NCI-H128 (cell line): Measurements from ENCODE around the gene LONRF2.

Experiments used
- DNase-seq: peaks from one replicate; lab custom pipeline; 2025; ENCODE audit not compliant: unreplicated experiment; lab: John Stamatoyannopoulos, UW

Gene LONRF2

DNA sequence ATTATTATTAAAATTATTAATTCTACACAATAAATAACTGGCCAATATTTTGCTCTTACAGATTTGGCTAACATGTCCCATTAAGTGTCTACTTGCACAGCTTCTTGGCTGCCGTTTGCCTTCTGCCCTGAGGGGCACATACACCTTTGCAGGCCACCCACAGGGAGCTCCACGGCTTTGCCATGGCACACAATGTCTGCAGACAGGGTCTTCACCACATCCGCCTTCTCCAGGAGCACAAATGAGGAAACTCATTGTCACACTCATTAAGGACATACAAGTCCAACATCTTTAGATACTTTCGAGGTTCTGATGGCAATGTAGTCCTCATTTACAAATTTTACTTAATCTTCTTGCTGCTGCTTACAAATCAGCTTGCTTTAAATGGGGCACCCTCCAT, 45.6 kb downstream of the LONRF2 start:
- DNase-seq, result no peak

DNA sequence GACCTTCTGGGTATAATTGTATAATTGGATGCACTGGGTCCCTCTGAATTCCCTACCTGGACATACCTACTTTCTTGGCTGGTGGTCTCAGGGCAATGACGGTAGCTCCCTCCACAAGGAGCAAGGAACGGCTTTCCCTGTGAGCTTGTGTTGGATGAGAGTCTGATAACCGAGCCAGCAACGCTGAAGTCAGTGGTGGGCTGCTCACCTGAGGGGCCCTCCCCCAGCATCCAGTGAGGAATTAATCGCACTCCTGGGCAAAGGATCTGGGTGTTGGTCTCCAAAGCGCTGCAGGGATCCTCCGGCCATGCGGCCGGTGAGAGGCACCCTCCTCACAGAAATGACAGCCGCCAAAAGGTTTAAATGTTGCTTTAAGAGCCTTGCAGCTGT, 47.1 kb downstream of the LONRF2 start:
- no peak for DNase-seq

DNA sequence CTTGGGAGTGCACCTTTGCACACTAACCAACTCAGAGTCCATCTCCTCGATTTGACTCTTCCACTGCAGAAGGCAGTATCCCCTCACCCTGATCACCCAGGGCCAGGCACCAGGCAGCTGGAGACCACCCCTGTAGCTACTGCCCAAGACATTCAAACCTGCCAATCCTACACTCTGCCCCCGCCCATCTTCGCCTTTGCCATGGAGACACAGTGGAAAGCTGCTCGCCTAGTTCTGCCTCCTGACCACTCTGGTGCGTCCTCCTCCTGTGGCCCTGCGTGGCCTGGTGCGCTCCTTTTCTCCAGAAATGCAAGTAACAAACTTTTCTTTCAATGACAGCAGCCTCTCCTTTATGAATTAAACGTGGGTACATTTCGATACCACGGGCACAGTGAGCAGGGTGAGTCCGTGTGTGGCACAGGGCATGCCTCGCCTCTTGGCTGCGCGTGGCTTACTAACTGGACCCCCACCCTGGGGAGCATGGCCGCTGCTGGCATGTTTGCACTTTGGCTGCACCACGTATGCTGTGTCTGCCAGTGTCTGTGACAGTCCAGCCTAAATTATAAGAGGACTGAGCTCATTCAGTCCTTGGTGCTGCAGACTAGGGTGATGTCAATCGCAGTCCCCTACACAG, 47.6 kb downstream of the LONRF2 start:
- DNase-seq, result no peak

DNA sequence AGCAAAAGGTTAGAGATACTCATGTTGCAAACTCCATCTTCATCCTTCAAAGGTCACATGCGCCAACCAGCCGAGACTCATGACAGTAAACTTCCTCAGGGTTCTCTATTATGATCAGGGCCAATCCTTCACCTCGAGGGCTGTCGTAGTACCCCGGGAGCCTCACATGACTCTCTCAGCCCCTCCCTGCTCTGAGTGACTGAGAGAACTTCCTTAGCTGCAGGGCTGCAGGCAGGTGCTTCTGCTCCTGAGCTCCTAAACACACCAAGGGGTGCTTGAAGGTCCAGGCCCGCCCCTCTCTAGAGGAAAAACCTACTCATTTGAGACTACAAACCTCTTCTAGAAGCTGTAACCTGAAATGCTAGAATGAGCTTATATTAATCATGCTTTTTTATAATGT, 48.2 kb downstream of the LONRF2 start:
- no peak for DNase-seq

DNA sequence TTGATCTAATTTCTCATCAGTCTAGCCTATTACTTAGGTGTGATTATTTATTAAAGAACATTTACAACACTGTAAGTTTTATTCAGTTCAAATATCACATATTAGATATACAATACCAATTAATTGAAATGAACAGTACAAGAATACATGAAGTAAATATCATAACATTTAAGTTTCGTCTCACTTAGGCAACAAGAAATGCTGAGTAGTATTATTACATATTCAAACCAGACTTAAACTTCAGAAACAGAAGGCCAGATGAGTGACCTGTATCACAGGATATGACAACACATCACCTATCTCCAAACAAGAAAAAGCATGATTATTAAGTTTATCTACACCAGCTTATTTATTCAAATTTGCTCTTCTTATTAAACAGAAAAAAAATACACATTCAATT, 48.9 kb downstream of the LONRF2 start:
- DNase-seq, result no peak

DNA sequence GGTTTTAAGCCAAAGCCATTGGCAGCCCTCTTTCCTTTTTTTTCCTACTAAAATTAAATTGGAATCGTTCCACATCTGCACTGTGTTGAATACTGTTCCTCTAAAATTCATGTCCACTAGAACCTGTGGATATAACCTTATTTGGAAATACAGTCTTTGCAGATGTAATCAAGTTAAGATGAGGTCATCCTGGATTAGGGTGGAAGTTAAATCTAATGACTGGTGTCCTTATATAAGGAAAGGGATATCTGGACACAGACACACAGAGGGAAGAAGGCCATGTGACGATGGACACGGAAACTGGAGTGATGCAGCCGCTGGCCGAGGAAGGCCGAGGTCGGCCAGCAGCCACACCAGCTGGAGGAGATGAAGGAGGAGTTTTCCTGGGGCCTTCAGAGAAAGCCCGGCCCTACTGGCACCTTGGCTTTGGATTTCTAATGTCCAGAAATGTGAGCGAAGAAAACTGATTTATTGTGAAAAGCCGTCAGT, 49.4 kb downstream of the LONRF2 start:
- DNase-seq, result no peak

DNA sequence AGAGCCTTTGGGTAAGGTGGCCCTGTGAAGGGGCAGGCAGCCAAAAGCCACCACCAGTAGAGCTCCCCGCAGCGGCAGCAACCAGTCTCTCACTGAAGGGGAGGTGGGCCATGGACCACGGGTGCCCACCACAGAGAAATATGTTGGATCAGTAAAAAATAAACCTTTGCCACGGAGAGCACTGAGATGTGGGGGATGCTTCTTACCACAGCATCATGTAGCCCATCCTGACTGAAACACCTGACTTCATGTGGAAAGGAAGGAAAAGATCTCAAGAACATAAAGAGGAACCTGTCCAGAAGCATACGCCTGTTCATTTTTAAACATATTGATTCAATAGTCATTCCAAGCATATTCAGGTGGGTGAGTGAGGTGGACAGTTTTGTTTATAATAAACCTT, 51.1 kb downstream of the LONRF2 start:
- DNase-seq, result no peak

DNA sequence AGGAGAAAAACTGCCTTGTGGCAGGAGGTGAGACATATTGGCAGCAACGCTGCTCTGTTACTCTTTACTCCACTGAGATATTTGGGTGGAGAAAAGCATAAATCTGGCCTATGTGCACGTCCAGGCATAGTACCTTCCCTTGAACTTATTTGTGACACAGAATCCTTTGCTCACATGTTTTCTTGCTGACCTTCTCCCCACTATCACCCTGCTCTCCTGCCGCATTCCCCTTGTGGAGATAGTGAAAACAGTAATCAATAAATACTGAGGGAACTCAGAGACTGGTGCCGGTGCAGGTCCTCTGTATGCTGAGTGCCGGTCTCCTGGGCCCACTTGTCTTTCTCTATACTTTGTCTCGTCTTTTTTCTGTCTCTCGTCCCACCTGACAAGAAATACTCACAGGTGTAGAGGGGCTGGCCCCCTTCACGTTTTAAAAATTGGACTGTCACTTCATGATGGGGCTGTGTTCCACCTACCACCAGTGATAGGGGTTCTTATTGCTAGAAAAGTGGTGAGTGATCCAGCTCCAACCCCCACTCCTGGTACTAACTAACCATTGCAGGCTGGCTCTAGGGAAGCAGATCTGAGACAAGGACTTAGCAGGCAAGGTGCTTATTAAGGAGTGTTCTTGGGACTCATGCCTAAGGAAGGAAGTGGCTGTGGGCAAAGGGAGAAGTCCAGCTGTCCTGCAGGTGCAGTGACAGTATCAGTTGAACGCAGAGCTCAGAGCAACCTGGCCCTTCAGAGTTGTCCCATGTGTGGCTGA, 51.7 kb downstream of the LONRF2 start:
- DNase-seq, result no peak

DNA sequence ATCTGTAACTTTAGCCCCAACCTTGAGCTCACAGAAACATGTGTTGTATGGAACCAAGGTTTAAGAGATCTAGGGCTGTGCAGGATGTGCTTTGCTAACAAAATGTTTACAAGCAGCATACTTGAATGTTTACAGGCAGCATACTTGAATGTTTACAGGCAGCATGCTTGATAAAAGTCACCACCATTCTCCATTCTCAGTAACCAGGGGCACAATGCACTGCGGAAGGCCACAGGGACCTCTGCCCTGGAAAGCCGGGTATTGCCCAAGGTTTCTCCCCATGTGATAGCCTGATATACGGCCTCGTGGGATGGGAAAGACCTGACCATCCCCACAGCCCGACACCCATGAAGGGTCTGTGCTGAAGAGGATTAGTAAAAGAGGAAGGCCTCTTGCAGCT, 52.4 kb downstream of the LONRF2 start:
- no peak for DNase-seq

DNA sequence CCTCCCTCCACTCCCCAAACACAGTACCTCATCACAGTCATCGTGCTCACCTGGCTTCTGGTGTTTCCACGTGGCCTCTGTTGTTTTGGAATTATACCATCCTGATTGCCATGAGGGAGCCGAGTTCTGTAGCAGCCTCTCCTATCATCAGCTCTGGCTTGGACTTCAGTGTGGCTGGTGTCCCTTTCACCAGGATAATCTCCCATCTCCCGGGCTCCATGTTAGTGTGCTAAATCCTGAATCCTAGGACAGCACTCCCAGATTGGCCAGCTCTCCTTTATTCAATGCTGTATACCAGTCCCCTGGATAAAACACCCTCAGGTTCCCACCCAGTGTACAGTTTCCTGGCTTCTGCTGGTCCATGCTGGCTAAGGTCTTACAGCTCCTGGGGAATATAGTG, 53.3 kb downstream of the LONRF2 start:
- no peak for DNase-seq

DNA sequence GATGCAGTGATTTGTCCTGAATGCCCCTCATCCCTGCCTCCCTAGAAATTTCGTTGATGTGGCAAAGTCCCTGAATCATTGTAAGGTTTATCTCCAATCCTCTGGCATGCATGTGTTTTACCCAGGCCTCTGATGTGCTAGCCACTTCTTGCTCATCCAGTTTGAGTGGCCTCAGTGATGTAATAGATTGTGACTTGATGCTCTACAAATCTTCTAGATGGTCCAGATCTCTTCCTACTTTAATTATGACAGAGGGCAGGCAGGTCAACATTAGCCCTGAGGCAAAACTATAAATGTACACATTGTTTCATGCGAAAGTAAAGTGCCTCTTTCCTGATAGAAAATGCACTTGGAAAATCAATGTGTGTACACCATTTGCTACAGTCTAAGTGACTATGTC, 54.5 kb downstream of the LONRF2 start:
- DNase-seq, result no peak

DNA sequence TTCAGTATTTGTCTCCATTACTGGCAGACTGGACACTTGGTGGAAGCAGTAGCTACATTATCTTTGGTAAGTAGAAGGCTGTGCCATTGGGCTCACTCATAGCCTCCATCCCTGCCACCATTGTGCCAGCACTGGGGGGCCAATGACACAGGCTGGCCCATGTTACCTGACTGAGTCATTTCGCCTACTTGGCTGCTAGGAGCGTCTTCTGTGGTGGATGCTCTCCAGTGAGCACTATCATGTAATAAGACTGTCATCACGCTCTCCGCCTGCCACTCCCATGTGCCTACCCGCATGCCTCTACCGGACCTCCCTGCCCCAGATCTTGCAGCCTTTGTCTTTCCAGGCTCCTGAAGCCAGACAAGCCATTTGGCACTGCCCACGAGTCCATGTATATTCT, 56.2 kb downstream of the LONRF2 start:
- no peak for DNase-seq

DNA sequence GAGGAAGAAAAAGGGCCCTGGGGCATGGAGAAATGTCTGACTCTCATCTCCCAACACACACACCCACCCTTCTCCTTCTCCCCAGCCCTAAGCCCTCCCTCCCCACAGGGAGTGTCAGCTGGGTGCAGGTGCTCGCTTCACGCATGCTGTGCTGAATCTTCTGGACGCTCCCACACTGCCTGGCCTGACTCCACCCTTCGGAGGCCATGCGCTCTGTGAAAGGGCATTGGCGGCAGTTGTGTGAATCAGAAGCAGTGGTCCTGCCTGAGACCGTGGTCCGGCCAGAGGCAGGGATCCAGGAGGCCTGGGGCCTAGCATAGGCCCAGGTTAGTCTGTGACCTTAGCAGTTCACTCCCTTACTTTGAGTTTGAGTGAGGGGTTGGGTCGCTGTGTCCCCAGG, 57.1 kb downstream of the LONRF2 start:
- no peak for DNase-seq

DNA sequence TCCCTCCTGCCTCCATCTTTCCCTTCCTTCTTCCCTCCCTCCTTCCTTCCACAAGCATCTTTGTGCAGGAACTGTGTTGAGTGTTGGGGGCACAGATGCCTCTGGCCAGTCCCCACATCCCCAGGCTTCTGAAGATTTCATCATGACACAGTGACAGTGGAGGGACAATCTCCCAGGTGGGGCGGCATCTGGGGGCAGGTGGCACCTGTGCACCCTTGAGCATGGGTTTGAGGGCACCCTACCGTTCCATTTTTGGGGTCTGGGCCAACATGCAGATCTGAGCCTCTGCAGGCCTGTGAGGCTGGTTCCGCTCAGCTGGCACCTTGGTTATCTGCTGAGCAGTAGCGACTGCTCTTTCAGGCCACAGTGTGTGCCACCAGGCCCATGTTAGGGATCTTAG, 57.6 kb downstream of the LONRF2 start:
- no peak for DNase-seq

DNA sequence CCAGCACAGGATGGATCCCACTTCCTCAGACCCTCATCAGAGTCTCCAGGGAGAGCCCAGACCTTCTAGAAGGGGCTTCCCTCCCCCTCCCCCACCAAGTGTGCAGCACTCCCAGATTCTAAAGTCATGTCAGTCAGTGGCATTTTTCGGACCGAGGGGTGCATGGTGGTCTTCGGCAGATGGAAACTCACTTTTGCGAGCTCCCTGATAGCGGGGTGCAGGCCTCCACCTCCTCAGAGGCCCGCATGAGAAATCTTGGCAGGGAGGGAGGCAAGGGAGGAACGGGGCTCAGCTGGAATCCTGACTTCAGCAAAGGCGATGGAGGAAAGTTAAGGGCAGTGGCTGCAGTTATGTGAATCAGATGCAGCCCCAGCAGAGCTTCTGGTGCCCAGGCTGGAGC, 58.2 kb downstream of the LONRF2 start:
- DNase-seq, result no peak

DNA sequence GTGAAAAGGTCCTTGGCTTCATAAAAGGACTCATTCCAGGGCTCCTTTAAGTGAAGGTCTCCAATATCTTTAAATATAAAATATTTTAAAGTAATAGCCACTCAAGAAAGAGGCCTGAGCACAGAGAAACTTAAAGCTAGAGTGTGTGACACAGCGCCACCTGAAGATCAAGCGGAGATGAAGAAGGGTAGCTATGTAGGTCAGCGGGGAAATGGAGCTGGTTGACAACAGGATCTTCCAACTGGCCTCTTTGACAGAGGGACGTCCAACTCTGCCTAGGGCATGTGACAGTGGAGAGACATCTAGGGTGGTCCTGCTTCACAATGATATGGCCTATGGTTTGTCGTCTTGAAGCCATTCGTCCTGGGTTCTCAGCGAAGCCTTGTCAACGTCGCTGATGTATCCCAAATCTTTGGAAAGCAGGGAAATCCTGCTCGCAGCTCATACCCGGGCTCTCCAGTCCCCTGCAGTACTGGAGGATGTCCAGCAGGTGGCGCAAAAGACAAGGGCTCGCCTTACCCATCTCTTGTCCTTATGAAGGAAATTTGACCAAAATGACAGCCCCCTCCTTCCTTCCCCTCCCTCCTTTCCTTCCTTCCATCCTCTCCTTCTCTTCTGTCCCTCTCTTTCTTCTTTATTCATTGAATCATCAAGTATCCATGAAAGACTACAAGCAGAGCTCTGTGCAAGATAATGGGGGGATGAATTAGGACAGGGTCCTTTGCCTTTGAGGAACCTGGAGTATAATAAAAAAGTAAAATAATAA, 59.6 kb downstream of the LONRF2 start:
- peak; percentile 64 for DNase-seq

DNA sequence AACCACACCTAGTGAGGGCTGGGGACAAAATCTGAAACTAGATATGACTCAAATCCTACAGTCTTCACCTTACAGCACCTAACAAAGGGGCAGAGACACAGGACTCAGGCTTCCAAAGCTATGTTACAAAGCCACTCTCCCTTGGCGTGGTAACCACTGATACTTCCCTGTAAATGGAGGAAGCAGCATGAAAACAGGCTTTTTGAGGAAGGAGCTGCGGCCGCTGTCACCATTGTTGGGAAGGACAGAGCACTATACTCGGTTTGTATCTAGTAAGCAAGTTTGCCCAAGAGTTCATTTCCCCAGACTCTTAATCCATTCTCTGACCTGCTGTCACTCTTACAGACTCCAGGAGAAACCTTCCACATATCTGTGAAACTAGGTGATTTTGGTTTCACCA, 60.3 kb downstream of the LONRF2 start:
- DNase-seq, result no peak

DNA sequence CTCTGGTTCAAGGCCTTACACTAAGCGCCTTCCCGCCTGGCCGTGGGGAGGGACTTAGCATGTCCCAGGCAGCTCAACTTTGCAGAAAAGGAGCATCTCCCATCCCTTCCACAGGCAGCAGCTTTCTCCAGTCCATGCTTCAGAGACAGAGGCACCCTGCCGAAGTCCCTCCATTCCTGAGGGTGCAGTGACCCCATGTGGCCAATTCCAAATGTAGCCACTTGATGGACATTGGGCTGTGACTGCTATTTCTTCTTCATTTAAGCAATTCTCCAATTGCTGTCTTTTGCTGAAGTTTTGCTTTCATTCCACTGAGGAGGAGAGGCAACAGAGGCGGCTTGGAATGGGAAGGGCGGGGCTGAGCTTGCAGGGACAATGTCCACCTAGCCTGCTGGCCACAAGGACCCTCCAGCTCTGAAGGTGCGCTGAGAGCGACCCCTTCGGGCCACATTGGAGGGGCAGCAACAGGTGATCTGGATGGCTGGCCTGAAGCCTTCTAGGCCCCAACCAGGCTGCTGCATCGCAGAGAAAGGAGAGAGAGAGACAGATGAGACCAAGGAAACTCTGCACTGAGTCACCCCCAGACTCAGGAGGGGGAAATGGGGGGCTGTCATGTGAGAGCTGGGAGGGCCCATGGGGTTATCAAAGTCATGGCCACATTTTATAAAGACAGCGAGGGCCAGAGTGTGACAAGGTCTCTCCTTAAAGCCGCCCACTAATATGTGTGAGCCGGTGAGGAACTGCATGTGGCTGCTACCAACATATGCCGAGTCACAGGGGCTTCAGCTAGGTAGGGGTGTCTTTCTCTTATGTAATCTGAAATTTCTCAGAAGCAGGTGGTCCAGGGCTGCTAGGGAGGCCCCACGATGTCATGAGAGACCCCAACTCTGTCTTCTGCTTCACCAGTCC, 61.3 kb downstream of the LONRF2 start:
- peak; percentile 31 for DNase-seq

DNA sequence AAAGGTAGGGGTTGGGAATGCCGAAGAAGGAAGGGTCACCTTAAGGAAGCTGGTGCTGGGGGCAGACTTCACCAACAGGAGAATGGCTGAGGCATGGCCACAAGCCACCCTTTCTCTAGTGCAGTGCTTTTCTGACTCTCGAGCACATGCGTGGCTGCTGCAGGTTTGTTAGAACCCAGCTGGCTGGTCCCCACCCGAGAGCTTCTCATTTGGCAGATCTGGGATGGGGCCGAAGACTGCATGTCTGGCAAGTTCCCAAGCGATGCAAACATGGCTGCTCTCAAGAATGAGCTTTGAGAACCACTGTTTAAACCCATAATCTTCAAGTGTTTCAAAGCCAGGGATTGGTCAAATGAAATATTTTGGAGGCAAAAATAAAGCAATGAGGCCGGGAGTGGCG, 63.2 kb downstream of the LONRF2 start:
- DNase-seq, result no peak

DNA sequence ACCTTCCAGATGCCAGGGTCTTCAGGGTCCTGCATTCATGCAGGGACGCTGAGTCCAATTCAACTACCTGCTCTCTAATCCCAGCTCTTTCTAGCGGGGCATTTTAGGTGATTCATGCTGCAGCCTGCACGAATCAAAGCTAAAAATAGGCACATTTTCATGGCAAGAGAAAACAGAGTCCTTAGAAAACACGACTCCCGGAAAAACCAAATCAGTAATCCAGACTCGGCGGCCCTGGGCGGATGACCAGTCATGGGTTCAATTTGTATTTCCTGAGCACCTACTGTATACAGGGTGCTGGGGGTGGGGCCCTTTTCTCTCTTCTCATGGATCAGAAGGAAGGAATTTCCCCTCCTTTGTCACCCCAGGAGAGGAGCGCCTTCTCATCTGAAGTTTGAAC, 64.4 kb downstream of the LONRF2 start:
- DNase-seq, result no peak

DNA sequence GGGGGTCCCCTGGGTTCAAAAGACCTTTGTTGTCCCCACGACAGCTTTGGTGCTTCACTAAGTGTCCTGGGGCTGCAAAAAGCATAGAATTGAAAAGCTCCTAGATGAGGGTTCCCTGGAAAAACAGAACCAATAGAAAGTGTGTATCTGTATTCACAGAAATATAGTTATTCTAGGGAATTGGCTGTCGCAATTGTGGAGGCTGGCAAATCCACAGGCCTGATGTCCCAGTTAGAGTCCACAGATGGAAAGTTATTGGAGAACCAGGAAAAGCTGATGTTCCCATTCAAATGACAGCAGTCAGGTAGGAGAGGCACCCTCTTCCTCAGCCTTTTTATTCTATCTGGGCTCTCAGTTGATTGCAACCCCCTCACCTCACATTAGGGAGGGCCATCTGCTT, 65.5 kb downstream of the LONRF2 start:
- DNase-seq, result no peak
